ENCODE results near the gene CCDC127.

GRCh38 chr5:228886-229285 is 10.9 kb upstream of the CCDC127 start:
- TF ChIP-seq CTCF (IDR thresholded peaks at IDR 0.05) (no peak), POLR2A (IDR thresholded peaks at IDR 0.05) (no peak)
